HUES64 (cell line): Measurements from ENCODE around the gene EXD2.
"Not testable (repeated sequence)": the region's sequence is repeated elsewhere in the genome, so short reads cannot be mapped to it uniquely, and the experiment has no call there.

Experiments used
- H3K27ac ChIP-seq: 2 replicates; pipeline ENCODE4 v1.7.0; 2013; ENCODE audit warnings: low read depth, low read length, inconsistent platforms
- H3K27me3 ChIP-seq: 2 replicates; pipeline ENCODE4 v1.6.1; 2013; ENCODE audit warnings: mild to moderate bottlenecking, low read length; ENCODE audit not compliant: insufficient read depth
- H3K36me3 ChIP-seq: 2 replicates; pipeline ENCODE4 v1.6.1; 2013; ENCODE audit warnings: mild to moderate bottlenecking, low read length; ENCODE audit not compliant: insufficient read depth
- H3K4me1 ChIP-seq: 2 replicates; pipeline ENCODE4 v1.6.1; 2013; ENCODE audit warnings: mild to moderate bottlenecking, low read length, moderate library complexity; ENCODE audit not compliant: insufficient read depth
- H3K4me3 ChIP-seq: 2 replicates; pipeline ENCODE4 v1.5.1; 2013; ENCODE audit warnings: mild to moderate bottlenecking, low read length, moderate library complexity
- H3K9ac ChIP-seq: 2 replicates; pipeline ENCODE4 v1.6.1; 2013; ENCODE audit warnings: mild to moderate bottlenecking, low read depth, low read length
- H3K9me3 ChIP-seq: 2 replicates; pipeline ENCODE4 v1.6.1; 2013; ENCODE audit warnings: low read depth, low read length; ENCODE audit not compliant: insufficient read depth
- WGBS: fragments of 150-250, 120-280 bp; methylation state at CpG from one replicate; pipeline ENCODE4 v1.1.7; 2013; ENCODE audit warnings: missing lambda C conversion rate; 5-methylcytosine and 5-hydroxymethylcytosine counted together

EXD2 gene

GRCh38 chr14:69199786-69200185 lies 8.5 kb downstream of the EXD2 start:
- Histone ChIP-seq H3K9ac (no peak overlapping the region), H3K27me3 (no peaks in the 10 kb centered on the region), H3K36me3 (no peaks in the 10 kb centered on the region), H3K9me3 (no peaks in the 10 kb centered on the region), H3K27ac (no peak overlapping the region), H3K4me1 (no peaks in the 10 kb centered on the region), H3K4me3 (no peak overlapping the region)
- WGBS = 96% methylated on average over 9 of the region's 10 CpGs

- no peaks in the 10 kb centered on the region for H3K9me3 ChIP-seq
- H3K4me1 ChIP-seq = no peaks in the 10 kb centered on the region
- H3K4me3 ChIP-seq = no peak overlapping the region
- no peaks in the 10 kb centered on the region for H3K27me3 ChIP-seq
- H3K36me3 ChIP-seq = peaks cover 4% of the 10 kb centered on the region
- no peak overlapping the region for H3K9ac ChIP-seq
- H3K27ac ChIP-seq = no peak overlapping the region
These were observed 13.5 kb downstream of the EXD2 start for GRCh38 chr14:69204753-69205152.

- Histone ChIP-seq H3K4me1 (no peaks in the 10 kb centered on the region), H3K4me3 (no peak overlapping the region), H3K9ac (no peak overlapping the region), H3K36me3 (peaks cover 22% of the 10 kb centered on the region), H3K27ac (no peak overlapping the region), H3K27me3 (no peaks in the 10 kb centered on the region), H3K9me3 (no peaks in the 10 kb centered on the region)
- 93% methylated on average over 4 of the region's 7 CpGs for WGBS
These were observed 16.2 kb downstream of the EXD2 start for GRCh38 chr14:69207435-69208041.

- Histone ChIP-seq H3K4me1 (no peaks in the 10 kb centered on the region), H3K27ac (no peak overlapping the region), H3K36me3 (peaks cover 27% of the 10 kb centered on the region), H3K4me3 (no peak overlapping the region), H3K27me3 (no peaks in the 10 kb centered on the region), H3K9me3 (no peaks in the 10 kb centered on the region), H3K9ac (no peak overlapping the region)
- WGBS = 95% methylated on average over 5 of the region's 5 CpGs
These were observed 17.4 kb downstream of the EXD2 start for GRCh38 chr14:69208666-69209065.

- 97% methylated on average over 2 of the region's 2 CpGs for WGBS
- H3K9ac ChIP-seq = no peak overlapping the region
- no peak overlapping the region for H3K27ac ChIP-seq
- H3K9me3 ChIP-seq = no peaks in the 10 kb centered on the region
- no peak overlapping the region for H3K4me3 ChIP-seq
- H3K36me3 ChIP-seq = peaks cover 38% of the 10 kb centered on the region
- no peaks in the 10 kb centered on the region for H3K27me3 ChIP-seq
- no peaks in the 10 kb centered on the region for H3K4me1 ChIP-seq
These were observed 23.1 kb downstream of the EXD2 start for GRCh38 chr14:69214393-69214792.

GRCh38 chr14:69217663-69218062 lies 26.4 kb downstream of the EXD2 start:
- H3K4me3 ChIP-seq, H3K4me1 ChIP-seq, H3K27me3 ChIP-seq, H3K9me3 ChIP-seq, H3K27ac ChIP-seq, H3K9ac ChIP-seq: not testable (repeated sequence)
- WGBS = 93% methylated on average over 1 of the region's 3 CpGs
- H3K36me3 ChIP-seq = peaks cover 19% of the 10 kb centered on the region

- no peaks in the 10 kb centered on the region for H3K27me3 ChIP-seq
- no peak overlapping the region for H3K4me3 ChIP-seq
- WGBS = 92% methylated on average over 4 of the region's 4 CpGs
- no peak overlapping the region for H3K27ac ChIP-seq
- peaks cover 12% of the 10 kb centered on the region for H3K36me3 ChIP-seq
- no peak overlapping the region for H3K9ac ChIP-seq
- peaks cover 4% of the 10 kb centered on the region; the same call in 1 of the 2 replicates for H3K4me1 ChIP-seq
- H3K9me3 ChIP-seq = no peaks in the 10 kb centered on the region
These were observed 33.6 kb downstream of the EXD2 start for GRCh38 chr14:69224946-69225345.

GRCh38 chr14:69226178-69226577 lies 34.9 kb downstream of the EXD2 start:
- no peaks in the 10 kb centered on the region for H3K27me3 ChIP-seq
- H3K9ac ChIP-seq = no peak overlapping the region
- no peak overlapping the region for H3K27ac ChIP-seq
- H3K36me3 ChIP-seq = peaks cover 25% of the 10 kb centered on the region
- WGBS = 84% methylated on average over 9 of the region's 9 CpGs
- no peak overlapping the region for H3K4me3 ChIP-seq
- no peaks in the 10 kb centered on the region for H3K9me3 ChIP-seq
- peaks cover 4% of the 10 kb centered on the region; the same call in 1 of the 2 replicates for H3K4me1 ChIP-seq

GRCh38 chr14:69226736-69227135 lies 35.4 kb downstream of the EXD2 start:
- WGBS = 95% methylated on average over 2 of the region's 2 CpGs
- Histone ChIP-seq H3K4me1 (peaks cover 4% of the 10 kb centered on the region; the same call in 1 of the 2 replicates), H3K9me3 (no peaks in the 10 kb centered on the region), H3K27ac (no peak overlapping the region), H3K4me3 (no peak overlapping the region), H3K36me3 (peaks cover 30% of the 10 kb centered on the region), H3K9ac (no peak overlapping the region), H3K27me3 (no peaks in the 10 kb centered on the region)

GRCh38 chr14:69231486-69231885 lies 40.2 kb downstream of the EXD2 start:
- Histone ChIP-seq H3K4me1 (no peaks in the 10 kb centered on the region), H3K9me3 (no peaks in the 10 kb centered on the region), H3K9ac (no peak overlapping the region), H3K27me3 (no peaks in the 10 kb centered on the region), H3K27ac (no peak overlapping the region), H3K36me3 (peaks cover 70% of the 10 kb centered on the region), H3K4me3 (no peak overlapping the region)
- 88% methylated on average over 2 of the region's 2 CpGs for WGBS

GRCh38 chr14:69232388-69232787 lies 41.1 kb downstream of the EXD2 start:
- Histone ChIP-seq H3K36me3 (peaks cover 79% of the 10 kb centered on the region), H3K9ac (no peak overlapping the region), H3K4me3 (no peak overlapping the region), H3K9me3 (no peaks in the 10 kb centered on the region), H3K27me3 (no peaks in the 10 kb centered on the region), H3K4me1 (no peaks in the 10 kb centered on the region), H3K27ac (no peak overlapping the region)
- WGBS = 100% methylated on average over 2 of the region's 3 CpGs

GRCh38 chr14:69234106-69234505 lies 42.8 kb downstream of the EXD2 start:
- peaks cover 89% of the 10 kb centered on the region for H3K36me3 ChIP-seq
- no peaks in the 10 kb centered on the region for H3K27me3 ChIP-seq
- H3K9ac ChIP-seq = no peak overlapping the region
- H3K9me3 ChIP-seq = no peaks in the 10 kb centered on the region
- no peaks in the 10 kb centered on the region for H3K4me1 ChIP-seq
- H3K4me3 ChIP-seq = no peak overlapping the region
- no peak overlapping the region for H3K27ac ChIP-seq
